HL-60 (cell line): Measurements from ENCODE around the gene TMEM14C.

ENCODE experiments used
- CTCF ChIP-seq: IDR thresholded peaks from one replicate; pipeline ENCODE4 v1.5.1; 2011; ENCODE audit warnings: low read length, control low read depth, inconsistent platforms; ENCODE audit not compliant: insufficient read depth
- GABPA ChIP-seq: IDR thresholded peaks from 2 replicates; pipeline ENCODE4 v1.6.1; 2012; ENCODE audit warnings: low read depth
- POLR2AphosphoS5 ChIP-seq: IDR thresholded peaks from 2 replicates; pipeline ENCODE4 v1.6.1; 2012; ENCODE audit warnings: low read depth
- REST ChIP-seq: IDR thresholded peaks from 2 replicates; pipeline ENCODE4 v1.6.1; 2012; ENCODE audit warnings: low read depth; ENCODE audit not compliant: insufficient replicate concordance

DNA sequence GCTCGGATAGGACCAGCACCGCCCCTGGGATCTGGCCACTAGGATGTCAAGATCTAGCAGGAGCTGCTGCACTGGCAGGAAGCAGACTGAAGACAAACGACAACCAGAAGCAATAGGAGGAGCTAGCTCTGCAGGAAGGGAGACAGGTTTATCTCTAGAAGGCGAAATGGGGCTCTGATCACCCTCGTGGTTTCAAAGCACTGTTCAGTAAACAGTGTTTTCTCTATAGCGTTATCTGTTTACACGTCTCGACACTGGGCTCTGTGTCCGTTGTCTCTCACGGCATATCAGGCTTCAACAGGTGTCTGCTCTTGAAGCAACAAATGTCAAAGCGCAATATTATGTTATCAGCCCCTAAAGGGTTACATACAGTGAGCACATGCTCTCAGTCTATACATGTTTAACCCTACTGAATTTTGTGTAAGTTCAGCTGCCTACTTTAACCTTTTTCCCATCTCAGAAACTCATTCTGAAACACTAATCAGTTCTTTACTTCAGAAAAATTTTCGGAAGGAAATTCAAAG is 48.6 kb downstream of the TMEM14C start:
- TF ChIP-seq CTCF (no peak), REST (no peak), GABPA (no peak), POLR2AphosphoS5 (no peak)
